ENCODE measurements around the gene MARCHF2.
"Not testable (repeated sequence)": the region's sequence is repeated elsewhere in the genome, so short reads cannot be mapped to it uniquely, and the experiment has no call there.

The MARCHF2 gene

GRCh38 chr19:8412783-8413628 lies at the start of gene MARCHF2:
Gene MARCHF2 (plus strand): TSS chr19:8413305. CDS start chr19:8421841, 8,536 bp downstream.
- peak; percentile 90 for DNase-seq

DNA sequence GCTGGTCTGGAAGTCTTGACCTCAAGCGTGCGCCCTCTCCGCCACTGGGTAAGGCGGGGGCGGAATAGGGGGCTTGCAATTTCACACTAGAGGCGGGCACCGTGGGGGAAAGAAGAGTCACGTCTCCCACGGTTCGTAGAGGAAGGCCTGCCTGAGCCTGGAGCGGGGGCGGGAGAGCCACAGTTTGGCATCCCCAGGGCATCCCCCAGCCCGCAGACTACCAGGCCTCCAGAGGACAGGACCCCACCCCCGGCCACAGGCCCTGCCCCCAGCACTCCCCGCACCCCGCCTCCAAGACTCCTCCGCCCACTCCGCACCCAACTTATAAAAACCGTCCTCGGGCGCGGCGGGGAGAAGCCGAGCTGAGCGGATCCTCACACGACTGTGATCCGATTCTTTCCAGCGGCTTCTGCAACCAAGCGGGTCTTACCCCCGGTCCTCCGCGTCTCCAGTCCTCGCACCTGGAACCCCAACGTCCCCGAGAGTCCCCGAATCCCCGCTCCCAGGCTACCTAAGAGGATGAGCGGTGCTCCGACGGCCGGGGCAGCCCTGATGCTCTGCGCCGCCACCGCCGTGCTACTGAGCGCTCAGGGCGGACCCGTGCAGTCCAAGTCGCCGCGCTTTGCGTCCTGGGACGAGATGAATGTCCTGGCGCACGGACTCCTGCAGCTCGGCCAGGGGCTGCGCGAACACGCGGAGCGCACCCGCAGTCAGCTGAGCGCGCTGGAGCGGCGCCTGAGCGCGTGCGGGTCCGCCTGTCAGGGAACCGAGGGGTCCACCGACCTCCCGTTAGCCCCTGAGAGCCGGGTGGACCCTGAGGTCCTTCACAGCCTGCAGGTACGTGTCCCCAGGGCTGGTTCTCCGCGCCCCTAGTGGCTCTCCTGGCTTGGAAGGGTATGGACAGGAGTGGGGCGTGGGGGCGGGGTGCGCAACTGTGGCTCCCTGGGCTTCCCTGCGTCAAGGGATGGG lies 49.0 kb upstream of the MARCHF2 start, which contains the start of gene ANGPTL4:
Gene ANGPTL4, plus strand, starts transcription at position 353 of the 969 bp plus-strand sequence. Its CDS starts 167 bp downstream, at position 520.
- no peak for DNase-seq

- no peak for DNase-seq
Observed at GRCh38 chr19:8366121-8366581, 47.0 kb upstream of the MARCHF2 start.

DNA sequence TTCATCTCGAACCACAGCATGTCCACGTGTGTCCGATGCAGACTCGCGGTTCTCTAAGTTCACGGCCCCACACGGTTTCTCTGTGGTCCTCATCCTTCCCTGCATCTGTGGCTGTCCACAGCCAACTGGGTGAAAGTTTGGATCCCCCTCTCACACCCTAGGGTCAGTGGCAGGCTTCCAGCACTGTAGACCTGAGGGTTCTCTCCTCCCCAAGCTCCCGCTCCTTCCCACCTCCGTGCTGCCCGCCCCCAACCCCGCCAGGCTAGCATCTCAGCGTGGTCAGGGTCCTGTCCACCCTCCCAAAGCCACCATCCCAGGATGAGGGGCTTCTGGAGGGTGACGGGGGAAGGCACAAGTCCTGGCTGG lies 46.2 kb upstream of the MARCHF2 start:
- DNase-seq: no peak

GRCh38 chr19:8367327-8368001 lies 45.6 kb upstream of the MARCHF2 start:
- DNase-seq: no peak

GRCh38 chr19:8370176-8371010 lies 42.7 kb upstream of the MARCHF2 start:
- DNase-seq: no peak

DNA sequence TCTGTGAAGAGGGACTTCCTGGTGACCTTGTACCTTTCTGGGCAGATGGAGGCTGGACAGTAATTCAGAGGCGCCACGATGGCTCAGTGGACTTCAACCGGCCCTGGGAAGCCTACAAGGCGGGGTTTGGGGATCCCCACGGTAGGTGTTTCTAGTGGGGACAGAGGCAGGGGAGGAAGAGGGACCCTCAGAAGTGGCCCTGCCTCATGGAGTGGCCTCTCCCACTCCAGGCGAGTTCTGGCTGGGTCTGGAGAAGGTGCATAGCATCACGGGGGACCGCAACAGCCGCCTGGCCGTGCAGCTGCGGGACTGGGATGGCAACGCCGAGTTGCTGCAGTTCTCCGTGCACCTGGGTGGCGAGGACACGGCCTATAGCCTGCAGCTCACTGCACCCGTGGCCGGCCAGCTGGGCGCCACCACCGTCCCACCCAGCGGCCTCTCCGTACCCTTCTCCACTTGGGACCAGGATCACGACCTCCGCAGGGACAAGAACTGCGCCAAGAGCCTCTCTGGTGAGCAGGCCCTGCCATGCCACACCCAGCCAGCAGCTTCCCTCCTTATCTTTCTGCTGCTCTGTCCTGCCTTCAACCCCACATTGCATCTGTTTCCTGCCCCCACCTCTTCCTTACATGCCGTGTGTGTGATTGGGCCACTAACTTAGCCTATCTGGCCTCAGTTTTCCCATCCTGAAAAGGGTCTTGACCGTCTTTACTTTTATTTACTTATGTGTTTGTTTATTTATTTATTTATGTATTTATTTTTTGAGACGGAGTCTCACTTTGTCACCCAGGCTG lies 41.9 kb upstream of the MARCHF2 start:
- no peak for DNase-seq

DNA sequence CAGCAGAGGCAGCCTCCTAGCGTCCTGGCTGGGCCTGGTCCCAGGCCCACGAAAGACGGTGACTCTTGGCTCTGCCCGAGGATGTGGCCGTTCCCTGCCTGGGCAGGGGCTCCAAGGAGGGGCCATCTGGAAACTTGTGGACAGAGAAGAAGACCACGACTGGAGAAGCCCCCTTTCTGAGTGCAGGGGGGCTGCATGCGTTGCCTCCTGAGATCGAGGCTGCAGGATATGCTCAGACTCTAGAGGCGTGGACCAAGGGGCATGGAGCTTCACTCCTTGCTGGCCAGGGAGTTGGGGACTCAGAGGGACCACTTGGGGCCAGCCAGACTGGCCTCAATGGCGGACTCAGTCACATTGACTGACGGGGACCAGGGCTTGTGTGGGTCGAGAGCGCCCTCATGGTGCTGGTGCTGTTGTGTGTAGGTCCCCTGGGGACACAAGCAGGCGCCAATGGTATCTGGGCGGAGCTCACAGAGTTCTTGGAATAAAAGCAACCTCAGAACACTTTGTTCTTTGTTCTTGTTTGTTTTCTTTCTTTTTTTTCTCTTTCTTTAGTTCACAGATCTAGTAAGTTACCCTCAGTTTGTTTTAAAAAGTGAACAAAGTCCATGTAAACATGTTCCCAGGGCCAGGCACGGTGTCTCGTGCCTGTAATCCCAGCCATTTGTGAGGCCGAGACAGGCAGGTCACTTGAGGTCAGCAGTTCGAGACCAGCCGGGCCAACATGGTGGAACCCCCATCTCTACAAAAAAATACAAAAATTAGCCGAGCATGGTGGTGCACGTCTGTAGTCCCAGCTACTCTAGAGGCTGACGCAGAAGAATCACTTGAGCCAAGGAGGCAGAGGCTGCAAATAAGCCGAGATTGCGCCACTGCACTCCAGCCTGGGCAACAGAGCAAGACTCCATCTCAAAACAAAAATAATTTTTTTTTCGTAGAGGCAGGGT lies 39.0 kb upstream of the MARCHF2 start:
- no peak for DNase-seq

DNA sequence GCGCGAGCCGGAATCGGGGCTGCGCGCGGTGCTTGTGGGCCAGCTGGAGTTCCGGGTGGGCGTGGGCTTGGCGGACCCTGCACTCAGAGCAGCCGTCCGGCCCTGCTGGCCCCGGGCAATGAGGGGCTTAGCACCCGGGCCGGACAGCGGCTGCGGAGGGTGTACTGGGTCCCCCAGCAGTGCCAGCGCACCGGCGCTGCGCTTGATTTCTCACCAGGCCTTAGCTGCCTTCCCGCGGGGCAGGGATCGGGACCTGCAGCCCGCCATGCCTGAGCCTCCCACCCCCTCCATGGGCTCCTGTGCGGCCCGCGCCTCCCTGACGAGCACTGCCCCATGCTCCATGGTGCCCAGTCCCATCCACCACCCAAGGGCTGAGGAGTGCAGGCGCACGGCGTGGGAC lies 37.3 kb upstream of the MARCHF2 start:
- DNase-seq: not testable (repeated sequence)

GRCh38 chr19:8376373-8376974 lies 36.6 kb upstream of the MARCHF2 start:
- DNase-seq: not testable (repeated sequence)

DNA sequence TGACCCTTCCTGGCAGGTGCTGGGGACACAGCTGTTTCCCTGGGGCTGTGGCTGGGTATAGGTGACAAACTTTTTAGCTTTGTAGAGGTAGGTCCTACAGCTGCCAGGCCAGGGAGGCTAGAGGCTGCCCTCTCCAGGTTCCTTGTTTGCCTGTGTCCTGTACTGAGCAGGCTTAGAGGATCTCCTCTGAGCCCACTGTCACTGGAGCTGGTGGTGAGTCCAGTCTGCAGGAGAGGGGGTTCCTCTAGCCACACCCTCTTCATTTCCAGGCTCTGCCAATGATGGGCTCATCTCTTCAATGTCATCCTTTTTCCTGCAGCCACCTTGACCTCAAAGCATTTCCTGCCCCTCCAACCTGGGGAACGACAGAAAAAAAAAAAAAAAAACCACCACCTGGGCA lies 35.5 kb upstream of the MARCHF2 start:
- DNase-seq: no peak

GRCh38 chr19:8379156-8379891 lies 33.8 kb upstream of the MARCHF2 start:
- DNase-seq: not testable (repeated sequence)

DNA sequence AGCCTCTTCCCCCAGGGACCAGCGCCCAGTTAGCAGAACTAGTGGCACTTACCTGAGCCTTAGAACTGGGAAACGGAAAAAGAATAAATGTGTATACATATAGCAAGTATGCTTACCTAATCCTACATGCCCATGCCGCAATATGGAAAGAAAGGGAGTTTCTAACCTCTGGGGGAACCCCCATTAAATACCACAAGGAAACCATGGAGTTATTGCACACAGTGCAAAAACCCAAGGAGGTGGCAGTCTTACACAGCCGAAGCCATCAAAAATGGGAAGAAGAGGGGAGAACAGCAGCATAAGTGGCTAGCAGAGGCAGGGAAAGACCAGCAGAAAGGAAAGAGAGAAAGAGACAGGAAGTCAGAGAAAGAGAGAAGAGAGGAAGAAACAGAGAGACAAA lies 28.5 kb upstream of the MARCHF2 start:
- not testable (repeated sequence) for DNase-seq

GRCh38 chr19:8385103-8385502 lies 28.0 kb upstream of the MARCHF2 start:
- not testable (repeated sequence) for DNase-seq

- DNase-seq: not testable (repeated sequence)
Observed at GRCh38 chr19:8385566-8385965, 27.5 kb upstream of the MARCHF2 start.

DNA sequence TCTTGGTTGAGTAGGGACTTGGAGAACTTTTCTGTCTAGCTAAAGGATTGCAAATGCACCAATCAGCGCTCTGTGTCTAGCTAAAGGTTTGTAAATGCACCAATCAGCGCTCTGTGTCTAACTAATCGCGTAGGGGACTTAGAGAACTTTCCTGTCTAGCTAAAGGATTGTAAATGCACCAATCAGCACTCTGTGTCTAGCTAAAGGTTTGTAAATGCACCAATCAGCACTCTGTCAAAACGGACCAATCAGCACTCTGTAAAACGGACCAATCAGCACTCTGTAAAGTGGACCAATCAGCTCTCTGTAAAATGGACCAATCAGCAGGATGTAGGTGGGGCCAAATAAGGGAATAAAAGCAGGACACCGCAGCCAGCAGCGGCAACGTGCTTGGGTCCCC lies 26.7 kb upstream of the MARCHF2 start:
- DNase-seq: not testable (repeated sequence)

GRCh38 chr19:8386990-8387389 lies 26.1 kb upstream of the MARCHF2 start:
- no peak for DNase-seq

Measured in NK-92 treated with Interleukin-12 subunit alpha and Interleukin-12 subunit beta, amount 100 ng/mL, for 24 hours (cell line).